Hematopoietic multipotent progenitor cell treated with erythropoietin and hydrocortisone succinate and interleukin-3 and kit ligand, for 8 days (in vitro differentiated cells): ENCODE measurements around the gene LENG8.
"Not testable (repeated sequence)": the region's sequence is repeated elsewhere in the genome, so short reads cannot be mapped to it uniquely, and the experiment has no call there.

Experiments
- DNase-seq: peaks from one replicate; pipeline ENCODE4 v3.0.0-alpha.2; 2015

Gene LENG8

DNA sequence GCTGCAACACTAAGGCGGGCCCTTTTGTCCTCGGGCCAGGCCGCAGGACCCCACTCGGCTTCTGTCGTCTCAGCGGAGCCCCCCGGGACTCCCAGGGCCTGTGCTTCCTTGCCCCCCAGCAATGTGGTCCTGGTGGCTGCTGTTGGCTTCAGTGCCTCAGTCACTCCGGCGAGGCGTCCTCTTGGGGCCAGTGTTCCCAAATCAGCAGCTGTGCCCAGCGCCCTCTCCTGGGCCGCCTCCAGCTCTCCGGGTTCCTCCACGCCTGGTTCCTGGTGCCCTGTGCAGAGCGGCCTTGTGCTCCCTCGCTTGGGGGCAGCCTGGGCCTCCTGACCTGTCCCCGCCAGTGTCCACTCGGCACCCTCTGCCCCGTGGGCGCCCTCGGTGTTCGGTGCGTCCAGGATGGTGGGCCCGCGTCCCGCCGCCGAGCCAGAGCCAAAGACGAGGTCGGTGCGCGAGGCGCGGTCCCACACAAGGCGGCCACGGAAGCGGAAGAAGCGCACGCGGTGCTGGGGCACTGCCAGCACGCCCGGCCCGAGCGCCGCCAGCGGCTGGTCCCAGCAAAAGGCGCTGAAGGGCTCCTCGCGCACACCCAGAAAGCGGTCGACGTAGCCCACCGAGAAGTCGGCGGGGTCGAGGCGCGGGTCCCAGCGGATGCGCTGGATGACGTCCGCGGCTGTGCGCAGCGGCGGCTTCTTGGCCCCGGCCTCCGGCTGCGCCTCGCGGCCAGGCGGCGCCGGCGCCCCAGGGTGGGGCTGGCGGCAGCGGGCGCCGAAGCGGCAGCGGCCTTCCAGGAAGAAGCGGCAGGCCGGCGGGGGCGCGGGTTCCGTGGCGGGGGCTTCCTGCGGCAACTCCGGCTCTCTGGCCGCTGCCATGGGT is 13.9 kb downstream of the LENG8 start:
- DNase-seq, result peak; percentile 72

DNA sequence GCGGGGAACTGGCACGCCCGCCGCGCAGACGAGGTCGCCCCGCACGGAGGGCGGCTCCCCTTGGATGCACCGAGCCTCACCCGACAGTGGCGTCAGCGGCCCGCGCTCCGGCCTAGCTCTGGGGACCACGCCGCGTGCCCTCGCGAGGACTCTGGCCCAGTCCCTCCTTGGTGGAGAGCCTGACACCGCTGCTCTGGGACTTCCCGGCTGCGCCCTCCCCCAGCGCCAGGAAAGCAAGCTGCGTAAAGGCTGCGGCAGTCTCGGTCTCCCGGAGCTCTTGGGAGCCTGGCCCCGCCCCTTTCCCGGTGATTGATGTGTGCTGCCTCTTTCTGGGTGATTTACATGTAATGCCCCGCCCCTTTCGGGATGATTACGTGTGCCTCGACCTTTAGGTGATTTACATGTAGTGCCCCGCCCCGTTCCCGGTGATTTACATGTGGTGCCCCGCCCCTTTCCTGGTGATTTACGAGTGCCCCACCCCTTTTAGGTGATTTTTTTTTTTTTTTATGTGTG is 14.6 kb downstream of the LENG8 start, which contains the start of gene LENG9:
LENG9 (minus strand) TSS at position 248 of the 513 bp plus-strand sequence. CDS start 252 bp downstream, outside the sequence.
- DNase-seq, result peak; percentile 99

DNA sequence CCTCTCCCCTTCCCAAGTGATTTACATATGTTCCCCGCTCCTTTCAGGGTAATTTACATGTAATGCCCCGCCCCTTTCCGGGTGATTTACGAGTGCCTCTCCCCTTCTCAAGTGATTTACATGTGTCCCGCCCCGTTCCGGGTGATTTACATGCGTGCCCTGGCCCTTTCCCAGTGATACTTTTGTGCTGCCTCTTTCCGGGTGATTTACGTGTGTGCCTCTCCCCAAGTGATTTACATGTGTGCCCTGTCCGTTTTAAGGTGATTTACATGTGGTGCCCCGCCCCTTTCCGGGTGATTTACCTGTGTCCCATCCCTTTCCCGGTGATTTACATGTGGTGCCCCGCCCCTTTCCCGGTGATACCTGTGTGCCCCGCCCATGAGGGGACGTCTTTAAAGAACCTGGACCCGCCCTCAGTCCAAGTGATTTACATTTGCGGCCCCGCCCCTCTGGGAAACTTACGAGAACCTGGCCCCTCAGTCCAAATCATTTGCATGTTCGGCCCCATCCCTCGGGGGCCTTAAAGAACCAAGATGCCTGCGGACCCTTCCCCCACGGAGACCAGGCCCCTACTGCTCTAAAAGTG is 15.1 kb downstream of the LENG8 start:
- DNase-seq, result peak; percentile 92

DNA sequence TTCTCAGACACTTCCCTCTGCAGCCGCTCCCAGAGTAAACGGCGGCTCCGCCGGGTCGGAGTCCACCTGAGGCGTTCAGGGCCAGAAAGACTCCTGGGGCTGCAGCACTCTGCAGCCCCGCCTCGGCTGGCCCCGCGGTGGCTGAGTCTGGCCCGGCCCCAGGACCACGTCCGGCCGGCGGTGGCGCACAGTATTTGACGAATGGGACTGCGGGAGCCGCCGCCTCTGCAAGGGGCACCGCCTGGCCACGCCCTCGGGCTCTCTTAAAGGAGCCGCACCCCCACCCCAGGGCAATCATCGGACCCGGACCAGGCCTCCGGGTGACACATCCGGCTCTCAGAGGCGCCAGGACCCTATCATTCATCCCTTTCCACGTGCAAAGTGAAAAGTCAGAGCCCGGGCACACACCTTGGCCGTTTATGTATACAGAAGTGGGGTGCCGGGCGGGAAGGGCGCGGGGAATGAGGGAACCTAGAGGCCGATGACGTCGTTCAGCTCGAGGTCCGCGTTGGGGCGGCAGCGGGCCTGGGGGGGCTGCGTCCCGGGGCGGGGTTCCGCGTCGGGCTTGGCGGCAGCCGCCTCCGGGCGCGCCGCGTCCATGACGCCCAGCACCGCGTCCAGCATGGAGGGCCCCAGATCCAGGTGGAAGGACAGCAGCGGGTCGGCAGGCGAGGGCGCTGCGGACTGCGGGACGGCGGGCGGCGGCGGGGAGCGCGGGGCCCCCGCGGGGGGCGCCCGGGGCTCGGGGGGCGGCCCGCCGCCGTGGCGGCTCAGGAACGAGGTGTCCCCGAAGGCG is 15.8 kb downstream of the LENG8 start:
- peak; percentile 91 for DNase-seq

DNA sequence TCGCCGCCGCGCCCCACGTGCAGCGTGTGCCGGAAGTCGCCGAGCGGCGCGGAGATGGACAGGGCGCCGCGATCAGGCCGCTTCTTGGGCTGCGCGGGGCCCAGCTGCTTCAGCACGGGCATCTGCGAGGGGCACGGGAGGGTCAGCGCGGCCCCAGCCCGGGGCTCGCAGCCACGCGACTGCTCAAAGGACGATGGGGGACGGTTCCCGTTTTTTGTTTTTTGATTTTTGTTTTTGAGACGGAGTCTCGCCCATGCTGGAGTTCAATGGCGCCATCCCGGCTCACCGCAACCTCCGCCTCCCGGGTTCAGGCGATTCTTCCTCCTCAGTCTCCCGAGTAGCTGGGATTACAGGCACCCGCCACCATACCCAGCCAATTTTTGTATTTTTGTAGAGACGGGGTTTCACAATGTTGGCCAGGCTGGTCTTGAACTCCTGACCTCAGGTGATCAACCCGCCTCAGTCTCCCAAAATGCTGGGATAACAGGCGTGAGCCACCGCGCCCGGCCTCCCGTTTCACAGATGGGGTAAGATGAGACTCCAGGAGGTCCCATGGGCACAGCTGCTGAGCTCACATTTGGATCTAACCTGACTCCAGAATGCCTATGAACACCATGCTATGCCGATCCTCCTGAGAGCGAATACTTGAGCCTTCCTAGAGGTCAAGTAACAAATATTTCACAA is 16.6 kb downstream of the LENG8 start:
- no peak for DNase-seq

DNA sequence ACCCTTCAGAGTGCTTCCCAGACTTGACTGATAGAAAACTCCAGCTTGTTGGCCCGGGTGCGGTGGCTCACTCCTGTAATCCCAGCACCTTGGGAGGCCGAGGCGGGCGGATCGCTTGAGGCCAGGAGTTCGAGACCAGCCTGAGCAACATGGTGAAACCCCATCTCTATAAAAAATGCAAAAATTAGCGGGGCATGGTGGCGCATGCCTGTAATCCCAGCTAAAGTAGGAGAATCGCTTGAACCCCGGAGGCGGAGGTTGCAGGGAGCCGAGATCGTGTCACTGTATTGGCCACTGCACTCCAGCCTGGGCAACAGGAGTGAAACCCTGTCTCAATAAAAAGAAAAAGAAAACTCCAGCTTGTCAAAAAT is 17.1 kb downstream of the LENG8 start:
- not testable (repeated sequence) for DNase-seq

DNA sequence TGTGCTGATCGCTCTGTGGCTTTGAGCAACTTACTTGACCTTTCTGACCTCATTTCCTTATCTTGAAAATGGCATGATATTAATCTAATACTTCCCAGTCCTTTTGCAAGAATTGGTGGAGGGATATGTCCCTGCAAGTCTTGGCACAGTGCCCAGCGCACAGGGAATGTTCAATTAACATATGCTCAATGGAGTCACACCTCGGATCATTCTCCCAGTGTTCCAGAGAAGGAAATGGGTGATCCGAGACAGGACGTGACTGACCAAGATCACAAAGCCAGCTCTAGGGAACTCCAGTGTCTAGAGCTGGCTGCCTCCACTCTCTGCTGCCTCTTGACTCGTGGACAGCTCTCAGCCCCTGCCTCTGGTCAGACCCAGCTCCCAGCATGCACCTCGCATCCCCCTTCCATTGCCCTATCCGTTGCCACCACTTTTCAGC is 20.5 kb downstream of the LENG8 start:
- DNase-seq, result no peak

DNA sequence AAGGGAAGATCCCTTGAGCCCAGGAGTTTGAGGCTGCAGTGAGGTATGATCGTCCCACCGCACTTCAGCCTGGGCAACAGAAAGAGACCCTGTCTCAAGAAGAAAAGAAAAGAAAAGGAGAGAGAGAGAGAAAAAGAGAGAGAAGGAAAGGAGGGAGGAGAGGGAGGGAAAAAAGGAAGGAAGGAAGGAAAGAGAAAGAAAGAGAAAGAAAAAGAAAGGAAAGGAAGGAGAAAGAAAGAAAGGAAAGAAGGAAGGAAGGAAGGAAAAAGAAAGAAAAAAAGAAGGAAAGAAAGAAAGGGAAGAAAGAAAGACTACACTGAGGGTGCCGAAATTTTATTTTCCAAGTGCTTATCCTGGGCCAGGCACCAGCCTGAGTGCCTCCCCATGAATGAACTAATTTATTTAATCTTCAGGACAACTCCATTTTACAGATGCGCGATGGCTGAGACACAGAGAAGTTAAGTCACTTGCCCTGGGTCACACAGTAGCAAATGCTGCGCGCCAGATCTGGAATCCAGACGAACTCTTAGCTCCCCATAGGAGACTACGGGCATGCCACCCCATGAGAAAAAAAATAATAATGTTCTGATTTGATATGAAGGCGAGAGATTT is 21.4 kb downstream of the LENG8 start:
- no peak for DNase-seq

DNA sequence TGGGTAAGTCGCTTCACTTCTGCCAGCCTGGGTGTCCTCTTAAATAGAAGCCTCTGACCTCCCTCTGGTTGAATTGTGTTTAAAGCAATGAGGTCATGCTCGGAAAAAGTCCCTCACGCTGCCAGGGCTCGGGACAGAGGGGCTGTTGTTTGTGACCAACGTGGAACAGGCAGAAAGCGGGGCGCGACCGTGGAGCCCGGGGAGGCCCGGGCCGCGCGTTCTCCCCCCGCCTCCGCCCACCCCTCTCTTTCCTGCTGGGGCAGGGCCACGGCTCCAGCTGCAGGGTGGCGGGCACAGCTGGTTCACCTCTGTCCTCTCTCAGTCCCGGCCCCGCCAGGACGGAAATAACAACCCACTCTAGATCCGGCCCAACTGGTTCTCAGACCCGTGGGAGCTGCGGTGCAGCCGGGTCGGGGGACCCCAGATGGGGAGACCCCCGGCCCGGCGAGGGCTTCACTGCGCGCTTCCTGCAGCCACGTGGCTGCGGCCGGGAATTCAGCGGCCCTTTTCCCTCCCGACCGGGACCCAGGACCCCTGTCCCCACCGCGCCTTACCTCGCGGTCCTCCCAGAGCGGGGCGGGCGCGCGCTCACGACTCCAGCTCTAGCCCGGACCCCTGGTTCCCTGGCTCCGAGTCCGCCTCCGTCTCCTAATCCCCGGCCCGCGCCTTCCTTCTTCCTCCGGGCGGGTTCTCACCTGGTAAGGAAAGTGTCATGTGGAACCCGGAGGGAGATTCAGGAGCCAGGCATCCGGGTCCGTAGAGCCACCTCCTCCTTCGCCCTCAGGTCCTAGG is 22.2 kb downstream of the LENG8 start:
- DNase-seq, result no peak

DNA sequence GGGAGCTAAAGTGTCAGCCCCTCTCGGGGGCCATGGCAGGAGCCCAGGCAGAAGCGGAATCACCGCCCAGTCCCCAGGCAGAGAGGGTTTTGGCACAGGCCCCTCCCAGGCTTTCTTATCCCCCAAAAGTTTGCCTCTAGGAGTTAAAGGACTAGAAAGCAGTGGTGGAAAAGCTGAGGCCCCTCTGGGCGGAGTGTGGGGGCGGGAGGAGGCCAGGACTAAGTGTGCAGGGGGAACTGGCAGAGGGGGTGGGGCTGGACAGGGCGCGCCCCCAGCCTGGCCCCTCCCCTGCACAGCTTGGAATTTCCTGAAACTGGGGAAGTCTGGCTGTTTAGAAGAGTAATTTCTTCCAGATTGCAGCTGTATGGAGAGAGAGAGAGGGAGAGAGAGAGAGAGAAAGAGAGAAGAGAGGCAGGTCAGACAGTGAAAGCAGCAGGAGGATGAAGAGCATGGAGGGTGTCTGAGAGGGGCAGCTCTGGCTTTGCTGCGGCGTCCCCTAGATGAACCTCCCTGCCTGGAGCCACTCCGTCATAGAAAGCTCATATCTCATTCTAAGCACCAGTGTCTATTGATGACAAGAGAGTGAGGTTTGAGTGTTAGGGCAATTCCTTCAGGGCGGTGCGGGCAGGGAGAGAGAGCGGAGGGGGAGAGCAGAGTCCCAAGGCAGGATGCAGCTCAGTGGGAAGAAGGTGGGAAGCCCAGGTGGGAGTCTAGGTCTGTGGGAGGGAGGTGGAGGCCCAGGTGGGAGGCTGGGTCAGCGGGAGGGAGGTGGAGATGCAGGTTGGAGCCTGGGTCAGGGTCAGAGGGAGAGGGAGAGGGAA is 24.3 kb downstream of the LENG8 start, which contains the start of gene CDC42EP5:
CDC42EP5 (minus strand) TSS at position 226 of the 821 bp plus-strand sequence. CDS start 7,749 bp downstream, outside the sequence.
- no peak for DNase-seq

DNA sequence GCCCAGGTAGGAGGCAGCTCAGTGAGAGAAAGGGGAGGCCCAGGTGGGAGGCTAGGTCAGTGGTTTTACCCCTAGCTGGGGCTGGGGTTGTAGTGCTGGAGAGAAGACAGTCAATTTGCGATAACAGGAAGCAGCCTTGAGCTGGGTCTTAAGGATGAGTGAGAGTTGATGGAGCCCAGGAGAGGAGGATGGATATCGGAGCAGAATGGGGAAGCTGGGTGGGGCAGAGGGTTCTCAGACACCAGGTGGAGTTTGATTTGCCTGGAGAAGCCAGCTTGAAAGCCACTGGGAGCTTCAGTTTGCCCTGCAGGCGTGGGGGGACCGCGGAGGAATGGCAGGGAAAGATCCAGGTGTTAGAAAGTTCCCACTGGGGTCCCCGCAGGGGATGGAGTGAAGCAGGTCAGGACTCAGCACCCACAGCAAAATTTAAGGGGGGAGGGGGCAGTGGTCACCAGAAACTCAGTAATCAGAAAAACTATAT is 24.9 kb downstream of the LENG8 start:
- DNase-seq, result no peak

DNA sequence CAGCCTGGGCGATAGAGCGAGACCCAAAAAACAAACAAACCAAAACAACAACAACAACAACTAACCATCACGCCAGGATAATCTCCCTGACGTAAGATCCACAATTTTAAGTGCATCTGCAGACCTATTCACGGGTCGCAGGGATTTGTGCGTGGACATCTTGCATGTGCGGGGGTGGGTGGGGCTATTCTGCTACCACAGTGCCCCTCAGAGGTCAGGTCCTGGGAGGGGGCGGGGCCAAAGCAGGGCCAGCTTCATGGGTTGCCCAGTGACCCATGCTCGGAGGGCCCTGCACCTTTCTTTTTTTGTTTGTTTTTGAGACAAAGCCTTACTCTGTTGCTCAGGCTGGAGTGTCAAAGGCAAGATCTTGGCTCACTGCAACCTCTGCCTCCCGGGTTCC is 26.7 kb downstream of the LENG8 start:
- no peak for DNase-seq

DNA sequence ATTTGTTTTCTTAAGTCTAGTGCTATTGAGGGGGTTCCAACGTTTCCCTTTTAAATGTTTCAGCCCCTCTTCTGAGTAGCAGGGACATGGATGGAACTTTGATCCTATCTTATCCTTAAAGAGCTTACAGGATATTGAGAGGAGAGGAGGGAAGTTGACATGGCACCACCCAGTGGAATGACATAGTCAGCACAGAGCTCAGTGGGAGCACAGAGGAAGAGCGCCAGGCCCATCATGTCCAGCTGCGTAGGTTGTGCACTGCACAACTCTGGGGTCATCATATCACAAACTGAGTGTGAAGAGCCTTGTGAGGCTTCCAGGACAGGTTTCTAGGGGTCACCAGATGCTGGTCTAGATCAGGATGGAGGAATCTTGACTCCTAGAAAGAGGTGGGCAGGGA is 28.7 kb downstream of the LENG8 start:
- no peak for DNase-seq

DNA sequence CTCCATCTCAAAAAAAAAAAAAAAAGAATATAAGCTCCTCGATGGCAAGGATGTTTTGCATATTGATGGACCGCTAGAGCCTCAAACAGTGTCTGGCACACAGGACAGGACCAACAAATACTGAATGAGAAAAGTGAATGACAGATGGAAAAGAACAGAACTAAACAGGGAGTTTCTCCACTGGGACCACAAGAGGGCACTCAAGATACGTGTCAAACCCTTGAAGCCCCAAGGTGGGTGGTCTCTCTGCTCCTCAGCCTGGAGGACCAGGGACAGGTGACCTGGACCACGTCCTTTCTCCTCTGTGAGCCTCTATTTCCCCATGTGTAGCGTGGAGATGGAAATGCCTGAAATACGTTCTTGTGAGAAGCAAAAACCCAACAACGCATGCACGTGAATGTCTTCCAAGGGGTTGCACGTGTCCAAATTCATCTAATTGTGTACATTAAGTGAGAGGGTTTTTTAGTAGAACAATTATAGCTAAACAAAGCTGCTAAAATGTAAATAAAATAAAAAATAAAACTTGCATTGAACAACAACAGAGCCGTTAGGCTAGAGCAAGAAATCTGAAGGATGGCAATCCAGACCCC is 29.8 kb downstream of the LENG8 start:
- DNase-seq, result peak; percentile 43

DNA sequence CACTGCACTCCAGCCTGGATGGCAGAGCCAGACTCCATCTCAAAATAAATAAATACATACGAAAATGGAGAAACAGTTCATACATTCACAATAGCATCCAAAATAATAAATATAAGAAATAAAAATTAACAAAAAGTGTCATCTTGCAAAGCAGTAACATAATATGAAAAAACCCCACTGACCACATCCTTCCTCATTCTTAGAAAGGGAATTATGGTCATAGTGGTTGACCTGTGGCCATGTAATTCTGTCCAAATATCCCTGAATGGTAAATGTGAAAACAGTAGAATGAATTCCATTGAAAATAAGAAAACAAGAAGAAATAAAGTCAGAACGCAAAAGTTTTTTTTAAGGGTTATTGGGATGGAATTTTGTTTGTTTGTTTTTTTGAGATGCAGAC is 31.1 kb downstream of the LENG8 start:
- no peak for DNase-seq

DNA sequence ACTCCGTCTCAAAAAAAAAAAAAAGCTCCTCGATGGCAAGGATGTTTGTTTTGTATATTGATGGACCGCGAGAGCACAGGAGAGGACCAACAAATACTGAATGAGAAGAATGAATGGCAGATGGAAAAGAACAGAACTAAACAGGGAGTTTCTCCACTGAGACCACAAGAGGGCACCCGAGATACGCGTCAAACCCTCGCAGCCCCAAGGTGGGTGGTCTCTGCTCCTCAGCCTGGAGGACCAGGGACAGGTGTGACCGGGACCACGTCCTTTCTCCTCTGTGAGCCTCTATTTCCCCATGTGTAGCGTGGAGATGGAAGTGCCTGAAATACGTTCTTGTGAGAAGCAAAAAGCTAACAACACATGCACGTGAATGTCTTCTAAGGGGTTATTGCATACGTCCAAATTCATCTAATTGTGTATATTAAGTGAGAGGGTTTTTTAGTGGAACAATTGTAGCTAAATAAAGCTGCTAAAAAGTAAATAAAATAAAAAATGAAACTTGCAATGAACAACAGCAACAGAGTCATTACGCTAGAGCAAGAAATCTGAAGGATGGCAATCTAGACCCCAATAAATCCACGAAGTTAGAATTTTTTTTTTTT is 32.4 kb downstream of the LENG8 start:
- peak; percentile 48 for DNase-seq

DNA sequence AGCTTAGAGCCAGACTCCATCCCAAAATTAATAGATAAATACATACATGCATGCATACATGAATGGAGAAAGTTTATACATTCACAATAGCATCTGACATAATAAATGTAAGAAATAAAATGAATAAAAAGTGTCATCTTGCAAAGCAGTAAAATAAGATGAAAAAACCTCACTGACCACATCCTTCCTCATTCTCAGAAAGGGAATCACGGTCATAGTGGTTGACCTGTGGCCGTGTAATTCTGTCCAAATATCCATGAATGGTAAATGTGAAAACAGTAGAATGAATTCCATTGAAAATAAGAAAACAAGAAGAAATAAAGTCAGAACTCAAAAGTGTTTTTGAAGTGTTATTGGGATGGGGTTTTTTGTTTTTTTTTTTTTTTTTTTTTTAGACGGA is 33.9 kb downstream of the LENG8 start:
- no peak for DNase-seq

DNA sequence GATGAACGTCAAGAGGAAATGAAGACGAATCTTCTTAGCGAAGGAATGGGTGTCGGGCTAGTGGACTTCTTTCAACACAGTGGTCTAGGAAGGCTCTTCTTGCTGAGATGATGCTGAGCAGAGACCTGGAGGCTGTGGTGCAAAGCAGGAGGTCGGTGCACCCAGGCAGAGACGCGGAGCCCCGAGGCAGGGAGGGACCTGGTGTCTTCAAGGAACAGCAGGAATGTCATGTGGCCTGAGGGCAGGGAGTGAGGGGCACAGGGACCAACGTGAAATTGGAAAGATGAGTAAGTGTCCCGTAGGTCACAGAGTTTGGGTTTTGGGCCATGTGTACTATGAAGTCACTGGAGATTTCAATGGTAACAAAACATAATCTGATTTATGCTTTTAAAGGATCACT is 35.5 kb downstream of the LENG8 start:
- no peak for DNase-seq

DNA sequence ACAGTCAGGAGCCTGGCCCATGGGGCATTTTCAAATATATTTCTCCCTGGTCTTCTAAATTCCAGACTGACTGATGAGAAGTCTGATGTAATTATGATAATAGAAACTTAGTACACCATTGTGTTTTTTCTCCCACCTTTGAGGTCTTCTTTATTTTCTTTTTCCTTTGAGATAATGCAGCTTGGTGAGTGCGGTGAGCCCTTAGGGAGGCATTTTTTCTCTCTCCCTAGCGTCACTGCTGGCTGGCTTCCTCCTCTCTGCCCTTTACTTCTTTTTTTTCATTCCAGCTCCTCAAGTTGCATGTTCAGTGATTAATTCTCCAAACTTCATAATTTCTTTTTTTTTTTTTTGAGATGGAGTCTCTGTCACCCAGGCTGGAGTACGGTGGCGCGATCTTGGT is 36.9 kb downstream of the LENG8 start:
- no peak for DNase-seq
